Activated naive CD8-positive, alpha-beta T cell (primary cell): ENCODE data around the gene CBR3.
"Not testable (repeated sequence)": the region's sequence is repeated elsewhere in the genome, so short reads cannot be mapped to it uniquely, and the experiment has no call there.

Source experiments
- H3K27ac Mint-ChIP-seq: one replicate; pipeline ENCODE4 v1.8.0; 2021; ENCODE audit warnings: mixed read lengths
- H3K27me3 Mint-ChIP-seq: one replicate; pipeline ENCODE4 v1.8.0; 2021; ENCODE audit warnings: mixed read lengths
- H3K36me3 Mint-ChIP-seq: one replicate; pipeline ENCODE4 v1.8.0; 2021; ENCODE audit warnings: mixed read lengths
- H3K4me1 Mint-ChIP-seq: one replicate; pipeline ENCODE4 v1.8.0; 2021; ENCODE audit warnings: low read depth, mixed read lengths
- H3K4me3 Mint-ChIP-seq: one replicate; pipeline ENCODE4 v1.8.0; 2021; ENCODE audit warnings: mild to moderate bottlenecking, mixed read lengths
- H3K9me3 Mint-ChIP-seq: one replicate; pipeline ENCODE4 v1.8.0; 2021; ENCODE audit warnings: low read depth, mixed read lengths

CBR3 gene

DNA sequence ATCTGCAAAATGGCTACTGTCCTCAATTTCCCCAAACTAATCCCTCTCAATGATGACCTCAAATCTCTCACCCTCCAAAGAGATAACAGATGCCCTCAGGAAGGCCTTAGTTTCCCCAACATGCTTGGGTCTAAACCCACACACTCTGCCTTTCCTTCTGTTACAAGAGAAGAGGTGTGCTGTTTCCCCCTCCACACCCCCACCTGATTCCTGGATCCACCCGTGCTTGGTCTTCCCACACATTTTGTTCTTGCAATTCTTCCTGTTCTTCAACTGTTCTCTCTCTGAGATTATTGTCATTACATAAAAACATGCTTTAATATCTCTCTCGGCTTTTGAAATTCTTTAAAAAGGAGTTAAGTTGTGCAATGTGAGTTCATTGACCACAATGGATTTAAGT lies 5.7 kb upstream of the CBR3 start:
- Mint-ChIP-seq H3K9me3 (no peaks in the 10 kb centered on the region), H3K27ac (peak overlapping the region; percentile 24), H3K4me3 (peak overlapping the region; percentile 77), H3K4me1 (peaks cover 30% of the 10 kb centered on the region), H3K27me3 (no peaks in the 10 kb centered on the region), H3K36me3 (no peaks in the 10 kb centered on the region)

DNA sequence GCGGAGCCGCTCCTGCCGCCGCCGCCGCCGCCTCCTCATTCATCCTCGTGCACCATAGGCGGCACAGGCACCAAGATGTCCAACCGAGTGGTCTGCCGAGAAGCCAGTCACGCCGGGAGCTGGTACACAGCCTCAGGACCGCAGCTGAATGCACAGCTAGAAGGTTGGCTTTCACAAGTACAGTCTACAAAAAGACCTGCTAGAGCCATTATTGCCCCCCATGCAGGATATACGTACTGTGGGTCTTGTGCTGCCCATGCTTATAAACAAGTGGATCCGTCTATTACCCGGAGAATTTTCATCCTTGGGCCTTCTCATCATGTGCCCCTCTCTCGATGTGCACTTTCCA lies 4.5 kb upstream of the CBR3 start:
- Mint-ChIP-seq H3K27ac (peak overlapping the region; percentile 91), H3K4me1 (peaks cover 33% of the 10 kb centered on the region), H3K4me3 (peak overlapping the region; percentile 90)
- not testable (repeated sequence) for H3K27me3 Mint-ChIP-seq, H3K36me3 Mint-ChIP-seq, H3K9me3 Mint-ChIP-seq

DNA sequence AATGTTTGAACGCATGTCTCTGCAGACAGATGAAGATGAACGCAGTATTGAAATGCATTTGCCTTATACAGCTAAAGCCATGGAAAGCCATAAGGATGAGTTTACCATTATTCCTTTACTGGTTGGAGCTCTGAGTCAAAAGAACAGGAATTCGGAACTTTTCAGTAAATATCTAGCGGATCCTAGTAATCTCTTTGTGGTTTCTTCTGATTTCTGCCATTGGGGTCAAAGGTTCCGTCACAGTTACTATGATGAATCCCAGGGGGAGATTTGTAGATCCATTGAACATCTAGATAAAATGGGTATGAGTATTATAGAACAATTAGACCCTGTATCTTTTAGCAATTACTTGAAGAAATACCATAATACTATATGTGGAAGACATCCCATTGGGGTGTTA lies 4.0 kb upstream of the CBR3 start:
- not testable (repeated sequence) for H3K27me3 Mint-ChIP-seq, H3K36me3 Mint-ChIP-seq, H3K9me3 Mint-ChIP-seq
- peak overlapping the region; percentile 91 for H3K27ac Mint-ChIP-seq
- H3K4me3 Mint-ChIP-seq: peak overlapping the region; percentile 90
- H3K4me1 Mint-ChIP-seq: peaks cover 30% of the 10 kb centered on the region

DNA sequence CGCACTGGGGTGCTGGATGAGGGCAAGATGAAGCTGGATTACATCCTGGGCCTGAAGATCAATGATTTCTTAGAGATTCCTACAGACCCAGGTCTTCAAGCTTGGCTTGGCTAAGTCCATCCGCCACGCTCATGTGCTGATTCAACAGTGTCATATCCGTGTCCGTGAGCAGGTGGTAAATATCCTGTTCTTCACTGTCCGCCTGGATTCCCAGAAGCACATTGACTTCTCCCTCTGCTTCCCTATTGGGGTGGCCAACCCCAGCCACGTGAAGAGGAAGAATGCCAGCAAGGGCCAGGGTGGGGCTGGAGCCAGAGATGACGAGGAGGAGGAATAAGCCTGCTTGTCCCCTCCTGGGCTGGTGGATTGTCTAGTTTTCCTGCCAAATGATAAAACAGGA lies 2.2 kb upstream of the CBR3 start:
- H3K4me1 Mint-ChIP-seq: peaks cover 37% of the 10 kb centered on the region
- no peaks in the 10 kb centered on the region for H3K36me3 Mint-ChIP-seq
- no peak overlapping the region for H3K27ac Mint-ChIP-seq
- no peaks in the 10 kb centered on the region for H3K27me3 Mint-ChIP-seq
- H3K4me3 Mint-ChIP-seq: no peak overlapping the region
- no peaks in the 10 kb centered on the region for H3K9me3 Mint-ChIP-seq

DNA sequence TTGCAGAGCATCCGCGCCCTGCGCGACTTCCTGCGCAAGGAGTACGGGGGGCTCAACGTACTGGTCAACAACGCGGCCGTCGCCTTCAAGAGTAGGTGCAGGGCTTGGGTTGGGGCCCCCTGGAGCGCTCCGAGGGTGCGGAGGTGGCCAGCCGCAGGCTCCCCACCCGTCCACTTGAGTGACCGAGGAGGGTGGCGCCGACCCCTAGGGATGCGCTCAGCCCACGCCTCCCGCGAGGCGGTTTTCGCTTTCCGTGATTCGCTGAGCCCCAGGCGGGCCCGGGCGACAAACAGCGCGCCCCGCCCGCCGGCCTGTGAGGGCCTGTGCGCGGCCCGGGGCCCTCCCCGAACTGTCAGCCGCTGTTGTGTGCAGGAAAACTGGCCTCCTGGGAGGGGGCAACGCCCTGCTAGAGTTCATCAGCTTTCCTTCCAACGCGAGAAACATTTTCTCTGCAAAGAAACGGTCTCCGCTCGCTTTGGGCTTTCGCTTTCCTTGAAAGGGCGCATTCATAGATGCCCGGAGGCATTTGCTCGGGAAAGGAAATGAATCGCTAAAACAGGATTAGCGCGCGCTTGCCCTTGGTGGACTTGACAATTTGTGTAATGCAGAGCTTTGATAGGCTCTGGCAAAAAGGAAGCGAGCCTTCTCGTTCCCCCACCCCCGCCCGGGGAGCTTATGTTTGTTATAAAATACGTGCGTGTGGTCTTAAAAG lies 668 bp downstream of the CBR3 start:
- H3K4me1 Mint-ChIP-seq: peaks cover 28% of the 10 kb centered on the region
- H3K27ac Mint-ChIP-seq: peak overlapping the region; percentile 77
- H3K4me3 Mint-ChIP-seq: peak overlapping the region; percentile 91
- no peaks in the 10 kb centered on the region for H3K36me3 Mint-ChIP-seq
- H3K9me3 Mint-ChIP-seq: no peaks in the 10 kb centered on the region
- no peaks in the 10 kb centered on the region for H3K27me3 Mint-ChIP-seq

DNA sequence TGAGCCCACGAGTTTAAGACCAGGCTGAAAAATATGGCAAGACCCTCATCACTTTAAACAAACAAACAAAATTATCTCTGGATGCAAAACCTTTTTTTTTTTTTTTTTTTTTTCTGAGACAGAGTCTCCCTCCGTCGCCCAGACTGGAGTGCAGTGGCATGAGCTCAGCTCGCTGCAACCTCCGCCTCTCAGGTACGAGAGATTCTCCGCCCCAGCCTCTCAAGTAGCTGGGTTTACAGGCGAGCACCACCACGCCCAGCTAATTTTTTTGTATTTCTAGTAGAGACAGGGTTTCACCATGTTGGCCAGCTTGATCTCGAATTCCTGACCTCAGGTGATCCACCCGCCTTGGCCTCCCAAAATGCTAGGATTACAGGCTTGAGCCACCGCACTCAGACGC lies 4.9 kb downstream of the CBR3 start:
- H3K36me3 Mint-ChIP-seq, H3K27me3 Mint-ChIP-seq, H3K9me3 Mint-ChIP-seq, H3K4me3 Mint-ChIP-seq, H3K27ac Mint-ChIP-seq: not testable (repeated sequence)
- H3K4me1 Mint-ChIP-seq: peaks cover 26% of the 10 kb centered on the region

DNA sequence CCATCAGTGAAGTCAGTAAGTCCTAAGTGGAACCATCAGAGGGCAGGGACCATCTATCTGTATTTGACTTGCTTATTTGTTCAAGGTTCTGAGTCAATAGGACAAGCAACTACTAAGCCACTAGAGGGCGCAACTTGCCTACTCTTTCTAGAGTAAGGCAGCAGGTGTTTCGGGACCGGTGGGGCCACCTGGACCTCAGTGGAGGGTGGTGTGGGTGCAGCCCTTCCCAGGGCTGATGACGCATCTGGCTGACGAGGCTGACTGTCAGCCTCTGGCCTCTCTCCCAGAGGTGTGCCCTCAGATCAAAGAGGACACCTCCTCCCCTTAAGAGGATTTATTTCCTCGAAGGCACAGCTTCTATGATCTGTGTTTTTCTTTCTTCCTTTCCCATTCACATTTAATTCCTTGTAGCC lies 6.6 kb downstream of the CBR3 start:
- no peak overlapping the region for H3K27ac Mint-ChIP-seq
- no peak overlapping the region for H3K4me3 Mint-ChIP-seq
- H3K9me3 Mint-ChIP-seq: no peaks in the 10 kb centered on the region
- H3K4me1 Mint-ChIP-seq: peaks cover 29% of the 10 kb centered on the region
- H3K27me3 Mint-ChIP-seq: no peaks in the 10 kb centered on the region
- peaks cover 3% of the 10 kb centered on the region for H3K36me3 Mint-ChIP-seq

DNA sequence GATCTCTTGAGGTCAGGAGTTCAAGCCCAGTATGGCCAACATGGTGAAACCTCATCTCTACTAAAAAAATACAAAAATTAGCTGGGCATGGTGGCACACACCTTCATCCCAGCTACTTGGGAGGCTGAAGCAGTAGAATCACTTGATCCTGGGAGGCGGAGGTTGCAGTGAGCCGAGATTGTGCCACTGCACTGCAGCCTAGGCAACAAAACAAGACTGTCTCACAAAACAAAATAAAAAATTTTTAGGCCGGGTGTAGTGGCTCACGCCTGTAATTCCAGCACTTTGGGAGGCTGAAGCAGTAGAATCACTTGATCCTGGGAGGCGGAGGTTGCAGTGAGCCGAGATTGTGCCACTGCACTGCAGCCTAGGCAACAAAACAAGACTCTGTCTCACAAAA lies 9.4 kb downstream of the CBR3 start:
- not testable (repeated sequence) for H3K36me3 Mint-ChIP-seq, H3K9me3 Mint-ChIP-seq, H3K27ac Mint-ChIP-seq, H3K27me3 Mint-ChIP-seq, H3K4me3 Mint-ChIP-seq
- H3K4me1 Mint-ChIP-seq: peaks cover 23% of the 10 kb centered on the region

DNA sequence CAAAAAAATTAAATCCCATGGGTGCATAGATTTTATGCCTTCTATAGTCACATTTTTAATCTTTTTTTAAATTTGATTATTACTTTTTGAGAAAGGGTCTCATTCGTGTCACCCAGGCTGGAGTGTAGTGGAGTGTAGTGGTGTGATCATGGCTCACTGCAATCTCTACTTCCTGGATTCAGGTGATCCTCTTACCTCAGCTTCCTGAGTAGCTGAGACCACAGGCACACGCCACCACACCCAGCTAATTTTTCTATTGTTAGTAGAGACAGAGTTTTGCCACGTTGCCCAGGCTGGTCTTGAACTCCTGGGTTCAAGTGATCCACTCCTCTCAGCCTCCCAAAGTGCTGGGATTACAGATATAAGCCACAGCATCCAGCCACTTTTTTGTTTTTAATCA lies 10.4 kb downstream of the CBR3 start:
- Mint-ChIP-seq H3K4me1 (peaks cover 31% of the 10 kb centered on the region), H3K4me3 (no peak overlapping the region), H3K36me3 (peaks cover 3% of the 10 kb centered on the region), H3K27me3 (no peaks in the 10 kb centered on the region), H3K9me3 (no peaks in the 10 kb centered on the region), H3K27ac (peak overlapping the region; percentile 17)

DNA sequence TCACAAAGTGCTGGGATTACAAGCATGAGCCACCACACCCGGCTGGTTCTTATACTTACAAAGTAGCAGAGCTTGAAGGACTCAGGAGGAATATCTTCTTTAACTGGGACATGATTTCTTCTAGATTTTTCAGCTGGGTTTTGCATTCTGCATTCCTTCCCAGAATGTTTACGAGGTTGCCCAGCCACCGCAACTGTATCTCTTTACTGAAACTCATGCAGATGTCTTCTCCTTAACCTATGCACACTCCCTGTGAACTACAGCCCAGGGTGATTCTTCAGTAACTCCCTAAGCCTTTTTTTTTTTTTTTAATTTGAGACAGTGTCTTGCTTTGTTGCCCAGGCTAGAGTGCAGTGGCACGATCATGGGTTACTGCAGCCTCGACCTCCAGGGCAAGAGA lies 13.0 kb downstream of the CBR3 start:
- H3K27ac Mint-ChIP-seq: no peak overlapping the region
- H3K4me3 Mint-ChIP-seq: no peak overlapping the region
- no peaks in the 10 kb centered on the region for H3K9me3 Mint-ChIP-seq
- H3K4me1 Mint-ChIP-seq: peaks cover 29% of the 10 kb centered on the region
- no peaks in the 10 kb centered on the region for H3K27me3 Mint-ChIP-seq
- peaks cover 3% of the 10 kb centered on the region for H3K36me3 Mint-ChIP-seq

DNA sequence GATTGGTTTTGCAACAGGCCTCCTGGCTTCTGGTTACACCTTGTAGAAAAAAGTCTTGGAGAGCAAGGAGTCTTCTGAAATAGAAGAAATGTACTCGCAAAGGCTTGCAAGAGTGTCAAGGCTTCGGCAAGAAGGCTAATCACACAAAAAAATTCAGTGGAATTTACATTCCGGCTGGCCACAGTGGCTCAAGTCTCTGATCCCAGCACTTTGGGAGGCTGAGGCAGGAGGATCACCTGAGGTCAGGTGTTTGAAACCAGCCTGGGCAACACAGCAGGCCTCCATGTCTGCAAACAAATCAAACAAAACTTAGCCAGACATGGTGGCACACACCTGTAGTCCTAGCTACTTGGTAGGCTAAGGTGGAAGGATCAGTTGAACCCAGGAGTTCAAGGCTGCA lies 14.0 kb downstream of the CBR3 start:
- Mint-ChIP-seq H3K27me3 (no peaks in the 10 kb centered on the region), H3K4me1 (peaks cover 32% of the 10 kb centered on the region), H3K27ac (no peak overlapping the region), H3K9me3 (no peaks in the 10 kb centered on the region), H3K36me3 (peaks cover 3% of the 10 kb centered on the region), H3K4me3 (no peak overlapping the region)

DNA sequence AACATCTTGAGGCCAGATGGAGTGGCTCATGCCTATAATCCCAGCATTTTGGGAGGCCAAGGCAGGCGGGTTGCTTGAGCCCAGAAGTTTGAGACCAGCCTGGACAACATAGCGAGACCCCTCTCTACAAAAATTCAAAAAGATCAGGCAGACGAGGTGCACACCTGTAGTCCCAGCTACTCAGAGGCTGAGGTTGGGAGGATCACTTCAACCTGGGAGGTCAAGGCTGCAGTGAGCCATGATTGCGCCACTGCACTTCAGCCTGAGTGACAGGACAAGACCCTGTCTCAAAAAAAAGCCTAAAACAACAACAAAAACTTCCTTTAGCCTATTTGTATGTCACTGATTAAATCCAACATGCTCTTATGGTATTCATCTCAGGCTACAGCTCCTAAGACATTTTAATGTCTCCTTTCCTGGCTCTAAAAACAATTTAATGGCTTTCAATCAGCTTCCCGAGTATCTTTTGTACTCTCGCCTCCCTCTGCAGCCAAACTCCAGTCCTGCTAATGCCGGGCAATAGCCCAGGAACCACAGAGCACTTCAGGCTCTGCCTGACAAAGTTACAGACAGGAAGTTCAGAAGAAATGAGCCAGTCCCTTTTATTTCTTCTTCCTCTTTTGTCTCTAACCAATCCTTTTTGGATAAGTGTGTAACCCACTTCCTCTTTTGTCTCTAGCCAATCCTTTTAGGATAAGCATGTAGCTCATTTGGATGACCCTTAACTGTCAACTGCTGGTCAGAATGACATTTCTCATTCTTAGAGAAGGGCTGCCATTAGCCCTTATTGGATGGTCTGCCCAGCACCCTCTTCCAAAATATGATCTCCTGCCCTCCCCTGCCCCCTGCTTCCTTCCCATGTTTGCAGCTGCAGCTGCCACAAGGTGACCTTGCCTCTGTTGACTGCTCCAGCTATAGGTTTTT lies 15.2 kb downstream of the CBR3 start:
- Mint-ChIP-seq H3K27ac (peak overlapping the region; percentile 92), H3K4me3 (no peak overlapping the region), H3K4me1 (peaks cover 33% of the 10 kb centered on the region), H3K27me3 (no peaks in the 10 kb centered on the region), H3K9me3 (no peaks in the 10 kb centered on the region), H3K36me3 (peaks cover 3% of the 10 kb centered on the region)

DNA sequence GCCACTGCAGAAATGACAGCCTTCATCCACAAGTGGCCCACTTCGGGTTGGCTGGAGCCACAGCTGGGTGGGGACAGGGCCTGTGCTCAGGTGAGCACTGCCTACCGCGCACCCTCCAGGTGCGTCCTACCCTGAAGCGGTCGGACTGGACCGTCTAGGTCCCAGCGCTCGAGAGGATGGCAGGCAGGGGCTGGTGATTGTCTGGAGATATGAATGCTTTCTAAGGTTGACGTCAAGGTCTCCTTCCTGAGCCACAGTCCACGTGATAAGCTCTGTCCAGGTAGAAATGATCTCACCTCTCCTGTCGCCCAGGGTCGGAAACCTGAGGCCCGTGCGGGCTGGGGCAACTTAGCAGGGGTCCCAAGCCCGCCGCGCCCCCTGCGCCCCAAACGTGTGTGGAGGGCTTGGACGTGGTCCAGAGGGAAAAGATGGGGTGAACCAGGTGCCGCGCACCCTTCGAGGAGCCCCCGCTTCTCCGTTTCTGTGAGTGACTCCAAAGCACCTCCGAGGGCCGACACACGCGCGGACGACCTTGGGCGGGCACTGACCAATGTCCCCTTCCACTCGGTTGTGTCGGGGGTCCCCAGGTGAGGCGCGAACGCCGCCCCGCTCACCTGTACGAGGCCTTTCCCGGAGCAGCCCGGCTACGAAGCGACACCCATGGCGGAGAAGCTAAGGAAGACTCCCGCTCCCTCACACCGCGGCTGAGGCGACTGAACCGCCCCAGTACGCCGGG lies 20.9 kb downstream of the CBR3 start:
- Mint-ChIP-seq H3K36me3 (peaks cover 7% of the 10 kb centered on the region), H3K9me3 (no peaks in the 10 kb centered on the region), H3K4me3 (peak overlapping the region; percentile 82), H3K27me3 (no peaks in the 10 kb centered on the region), H3K4me1 (peaks cover 25% of the 10 kb centered on the region), H3K27ac (no peak overlapping the region)

DNA sequence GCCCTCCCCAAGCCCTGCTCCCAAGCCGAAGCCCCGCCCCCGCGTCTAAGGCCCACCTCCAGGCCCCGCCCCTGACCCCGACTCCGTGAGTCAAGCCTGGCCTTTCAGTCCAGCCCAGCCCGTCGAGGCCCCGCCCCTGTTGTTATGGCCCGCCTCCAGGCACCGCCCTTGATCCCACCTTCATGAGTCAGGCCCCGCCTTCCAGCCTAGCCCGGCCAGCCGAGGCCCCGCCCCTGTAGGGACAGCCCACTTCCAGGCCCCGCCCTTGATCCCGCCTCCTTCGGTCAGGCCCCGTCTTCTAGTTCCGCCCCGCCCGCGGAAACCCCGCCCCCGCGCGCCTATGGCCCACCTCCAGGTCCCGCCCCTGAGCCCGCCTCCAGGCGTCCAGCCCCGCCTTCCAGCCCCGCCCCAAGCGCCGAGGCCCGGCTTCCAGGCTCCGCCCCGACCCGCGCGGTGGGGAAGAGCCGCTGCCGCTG lies 21.5 kb downstream of the CBR3 start:
- H3K36me3 Mint-ChIP-seq: peaks cover 8% of the 10 kb centered on the region
- no peak overlapping the region for H3K27ac Mint-ChIP-seq
- no peaks in the 10 kb centered on the region for H3K9me3 Mint-ChIP-seq
- no peaks in the 10 kb centered on the region for H3K27me3 Mint-ChIP-seq
- peaks cover 22% of the 10 kb centered on the region for H3K4me1 Mint-ChIP-seq
- H3K4me3 Mint-ChIP-seq: peak overlapping the region; percentile 82
